Subcutaneous adipose tissue (tissue), 4 donors: Measurements from ENCODE around the gene TM9SF2. TPM values are rescaled to one million over a fixed set of nuclear protein-coding genes. Genes with fewer than 3 reads are reported as not detected.

Experiments
- total RNA-seq, 4 donors: library from RNA; depleted of rRNA; stranded (reverse); fragments of >200 nt; gene quantifications; one replicate each; pipeline ENCODE4 v1.1.0, GENCODE V29; 2016
- TF ChIP-seq, protein P1 (sequence below): fragments of 450-650 bp; IDR thresholded peaks from one replicate; pipeline ENCODE4 v1.5.1; 2016; ENCODE audit warnings: low read depth, mild to moderate bottlenecking, control low read depth, antibody characterized with exemption, moderate library complexity

Gene TM9SF2
- total RNA-seq, 4 donors from 2014 or later: 63.7 to 130 (median 105) TPM

DNA sequence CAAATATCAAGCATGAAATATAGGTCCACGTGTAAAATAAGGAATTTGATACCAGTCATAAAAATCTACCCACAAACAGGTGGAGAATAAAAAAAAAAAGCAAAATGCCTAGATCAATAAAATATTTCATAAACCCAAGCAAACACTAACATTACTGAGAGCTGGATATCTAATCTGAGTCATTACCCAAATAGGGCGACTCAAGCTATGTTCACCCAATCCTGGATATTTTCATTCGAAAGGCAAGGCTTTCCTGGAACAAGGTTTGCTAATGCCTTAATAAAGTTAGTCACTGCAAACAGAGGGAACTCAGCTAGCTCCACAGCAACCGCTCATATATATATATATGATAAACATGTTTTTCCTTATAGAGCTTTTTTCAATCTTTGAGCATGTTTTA is 33.5 kb upstream of the TM9SF2 start:
- TF ChIP-seq, protein P1, sequence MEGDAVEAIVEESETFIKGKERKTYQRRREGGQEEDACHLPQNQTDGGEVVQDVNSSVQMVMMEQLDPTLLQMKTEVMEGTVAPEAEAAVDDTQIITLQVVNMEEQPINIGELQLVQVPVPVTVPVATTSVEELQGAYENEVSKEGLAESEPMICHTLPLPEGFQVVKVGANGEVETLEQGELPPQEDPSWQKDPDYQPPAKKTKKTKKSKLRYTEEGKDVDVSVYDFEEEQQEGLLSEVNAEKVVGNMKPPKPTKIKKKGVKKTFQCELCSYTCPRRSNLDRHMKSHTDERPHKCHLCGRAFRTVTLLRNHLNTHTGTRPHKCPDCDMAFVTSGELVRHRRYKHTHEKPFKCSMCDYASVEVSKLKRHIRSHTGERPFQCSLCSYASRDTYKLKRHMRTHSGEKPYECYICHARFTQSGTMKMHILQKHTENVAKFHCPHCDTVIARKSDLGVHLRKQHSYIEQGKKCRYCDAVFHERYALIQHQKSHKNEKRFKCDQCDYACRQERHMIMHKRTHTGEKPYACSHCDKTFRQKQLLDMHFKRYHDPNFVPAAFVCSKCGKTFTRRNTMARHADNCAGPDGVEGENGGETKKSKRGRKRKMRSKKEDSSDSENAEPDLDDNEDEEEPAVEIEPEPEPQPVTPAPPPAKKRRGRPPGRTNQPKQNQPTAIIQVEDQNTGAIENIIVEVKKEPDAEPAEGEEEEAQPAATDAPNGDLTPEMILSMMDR: no peak

DNA sequence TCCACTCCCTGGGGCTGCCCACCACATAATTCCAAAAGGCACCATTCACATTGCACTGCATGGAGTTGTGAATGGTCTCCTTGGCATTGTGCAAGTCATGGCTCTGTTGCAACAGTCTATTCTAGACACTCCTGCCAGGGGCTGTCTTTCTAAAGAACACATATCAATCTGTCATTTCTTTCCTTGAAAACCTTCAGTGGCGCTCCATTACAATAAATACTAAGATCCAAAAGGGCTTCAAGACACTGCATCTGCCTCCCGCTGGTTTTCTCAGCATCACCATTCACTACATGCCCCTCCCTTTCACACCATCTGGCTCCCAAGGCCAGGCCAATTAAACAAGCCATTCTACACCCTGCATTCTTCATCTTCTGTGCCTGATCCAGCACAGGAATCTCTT is 32.2 kb upstream of the TM9SF2 start:
- TF ChIP-seq, protein P1: no peak

DNA sequence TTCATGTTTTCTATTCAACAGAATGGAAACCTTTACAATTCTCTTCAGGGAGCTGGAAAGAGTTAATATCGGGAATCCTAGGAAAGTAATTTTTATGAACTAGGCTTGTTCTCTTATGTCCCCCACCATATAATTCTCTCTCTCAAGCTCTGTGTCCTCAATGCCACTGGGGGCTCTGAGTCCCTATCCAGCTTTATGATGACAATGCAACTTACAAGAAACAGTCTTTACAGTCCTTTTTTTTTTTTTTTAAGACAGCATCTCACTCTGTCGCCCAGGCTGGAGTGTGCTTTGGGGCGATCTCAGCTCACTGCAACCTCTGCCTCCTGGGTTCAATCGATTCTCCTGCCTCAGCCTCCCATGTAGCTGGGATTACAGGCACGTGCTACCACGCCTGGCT is 31.2 kb upstream of the TM9SF2 start:
- TF ChIP-seq, protein P1: no peak

DNA sequence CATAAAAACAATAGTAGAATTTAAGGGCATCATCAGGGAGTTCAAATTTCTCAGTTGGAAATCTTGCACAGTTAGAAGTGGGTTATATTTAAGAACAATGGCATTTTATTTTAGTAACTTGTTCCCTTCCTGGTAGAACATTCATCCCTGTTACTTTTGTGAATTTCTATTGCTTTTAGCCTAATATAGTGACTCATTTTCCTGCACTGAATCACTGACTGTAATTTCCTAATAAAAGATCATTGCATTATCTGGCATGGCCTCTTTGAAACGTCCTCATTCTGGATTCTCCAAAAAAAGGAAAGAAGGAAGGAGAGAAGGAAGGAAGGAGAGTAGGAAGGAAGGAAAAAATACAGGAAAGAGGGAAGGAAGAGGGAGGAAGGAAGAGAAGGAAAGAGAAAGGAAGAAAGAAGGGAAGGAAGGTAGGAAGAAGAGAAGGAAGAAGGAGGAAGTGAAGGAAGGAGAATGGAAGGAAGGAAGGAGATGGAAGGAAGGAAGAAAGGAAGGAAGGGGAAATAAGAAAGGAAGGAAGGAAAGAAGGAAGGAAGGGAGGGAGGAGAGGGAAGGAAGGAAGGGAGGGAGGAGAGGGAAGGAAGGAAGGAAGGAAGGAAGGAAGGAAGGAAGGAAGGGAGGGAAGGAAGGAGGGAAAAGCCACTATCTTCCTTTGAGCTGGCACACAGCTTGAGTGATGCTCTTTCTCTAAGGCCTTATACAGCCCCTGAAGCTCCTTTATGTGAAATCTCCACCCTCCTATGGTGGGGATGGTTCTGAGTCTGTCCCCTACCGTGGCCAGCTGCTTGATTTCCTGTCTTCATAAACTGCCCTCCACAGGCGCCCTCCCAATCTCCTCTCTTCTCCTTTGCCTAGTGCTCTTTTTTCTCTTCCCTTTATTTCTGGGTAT is 29.8 kb upstream of the TM9SF2 start:
- TF ChIP-seq, protein P1: no peak

DNA sequence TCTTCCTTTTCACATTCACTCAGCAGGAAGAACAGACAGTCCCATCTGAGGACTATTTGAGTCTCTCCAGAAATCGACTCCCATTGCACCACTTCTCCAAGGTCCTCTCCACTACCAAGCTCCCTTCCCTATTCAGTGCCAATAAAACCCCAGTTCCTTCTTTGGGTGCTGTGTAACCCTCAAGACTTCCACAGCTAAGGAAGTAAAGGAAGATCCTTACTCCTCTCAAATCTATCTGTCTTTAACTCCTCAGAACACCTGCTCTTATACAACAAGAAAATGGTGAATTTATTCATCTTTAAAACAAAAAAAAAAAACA is 29.2 kb upstream of the TM9SF2 start:
- TF ChIP-seq, protein P1: no peak

DNA sequence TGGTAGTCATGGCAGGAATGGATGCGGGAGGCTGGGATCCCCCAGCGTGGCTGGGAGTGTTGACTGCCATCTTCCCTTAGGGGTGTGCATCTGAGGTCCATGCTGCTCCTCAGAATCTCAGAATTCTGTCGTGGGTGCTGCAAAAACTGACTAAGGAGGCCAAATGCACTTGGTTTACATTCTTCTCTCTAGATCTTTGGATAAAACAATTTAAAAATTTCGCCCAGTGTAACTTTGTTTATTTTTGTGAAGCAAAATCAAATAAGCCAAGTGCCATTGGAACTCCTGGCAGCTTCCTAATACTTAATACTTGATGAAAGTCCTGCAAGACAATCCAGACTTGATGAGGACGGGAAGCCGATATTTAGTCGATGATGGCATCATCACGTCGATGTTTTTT is 27.8 kb upstream of the TM9SF2 start:
- TF ChIP-seq, protein P1: no peak

DNA sequence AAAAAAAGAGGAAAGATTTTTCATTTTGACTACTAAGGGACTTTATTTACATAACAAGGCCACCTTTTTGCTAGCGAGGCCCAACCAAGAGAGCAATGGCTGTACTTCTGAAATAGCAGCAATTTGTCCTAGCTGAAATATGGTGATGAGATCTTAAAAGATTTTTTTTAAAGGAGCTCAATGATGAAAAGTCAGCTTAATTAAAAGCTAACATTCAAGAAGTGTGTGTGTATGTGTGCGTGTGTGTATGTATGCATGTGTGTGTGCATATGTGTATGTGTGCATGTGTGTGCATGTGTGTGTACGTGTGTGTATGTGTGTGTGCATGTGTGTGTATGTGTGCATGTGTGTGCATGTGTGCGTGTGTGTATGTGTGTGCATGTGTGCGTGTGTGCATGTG is 24.6 kb upstream of the TM9SF2 start:
- TF ChIP-seq, protein P1: no peak
